A673 (cell line): ENCODE data around the gene CLIC5. TPM values are rescaled to one million over a fixed set of nuclear protein-coding genes. Genes with fewer than 3 reads are reported as not detected.

ENCODE experiments used
- BruUV-seq: library from RNA; stranded (reverse); fragments of 400-500 nt; replicated peaks from 2 replicates; lab custom pipeline; 2021; lab: Mats Ljungman, UMichigan
- CTCF ChIA-PET: fragments of 300-600 bp; sonication (Branson Sonifier 250); formaldehyde crosslinking; loops from one replicate; lab custom pipeline; 2022; ENCODE audit warnings: antibody characterized with exemption; lab: Charles Lee
- POLR2A ChIA-PET: fragments of 300-600 bp; sonication (Branson Sonifier 250); formaldehyde crosslinking; loops from one replicate; lab custom pipeline; 2022; ENCODE audit warnings: antibody characterized with exemption; ENCODE audit not compliant: low non-redundant PET; lab: Charles Lee
- DNase-seq: peaks from one replicate; pipeline ENCODE4 v3.0.0-alpha.2; 2015; ENCODE audit warnings: low spot score
- H3K27ac ChIP-seq: fragments of 200-600 bp; sonication (generic); 2 replicates; pipeline ENCODE4 v1.5.1; 2016; ENCODE audit warnings: mixed run types, low read depth, mild to moderate bottlenecking, mixed read lengths, antibody characterized with exemption, low read length; ENCODE audit not compliant: poor library complexity, severe bottlenecking
- H3K27me3 ChIP-seq: fragments of 200-600 bp; sonication (generic); replicated peaks from 2 replicates; pipeline ENCODE4 v1.6.1; 2017; ENCODE audit warnings: mixed run types, low read depth, mild to moderate bottlenecking, mixed read lengths, antibody characterized with exemption, low read length; ENCODE audit not compliant: insufficient read depth, poor library complexity
- H3K36me3 ChIP-seq: fragments of 200-600 bp; sonication (generic); 2 replicates; pipeline ENCODE4 v1.6.1; 2016; ENCODE audit warnings: mixed run types, mild to moderate bottlenecking, mixed read lengths, antibody characterized with exemption, low read length; ENCODE audit not compliant: insufficient read depth, poor library complexity, severe bottlenecking
- H3K4me1 ChIP-seq: fragments of 200-600 bp; sonication (generic); 2 replicates; pipeline ENCODE4 v1.6.1; 2017; ENCODE audit warnings: mixed run types, mild to moderate bottlenecking, mixed read lengths, antibody characterized with exemption, low read length; ENCODE audit not compliant: insufficient read depth, poor library complexity, severe bottlenecking
- H3K4me3 ChIP-seq: fragments of 200-600 bp; sonication (generic); 2 replicates; pipeline ENCODE4 v1.5.1; 2016; ENCODE audit warnings: low read depth, mixed run types, mild to moderate bottlenecking, mixed read lengths, low read length; ENCODE audit not compliant: poor library complexity, severe bottlenecking
- H3K9me3 ChIP-seq: fragments of 200-600 bp; sonication (generic); 2 replicates; pipeline ENCODE4 v1.6.1; 2016; ENCODE audit warnings: mixed run types, low read depth, mild to moderate bottlenecking, mixed read lengths, antibody characterized with exemption, low read length; ENCODE audit not compliant: poor library complexity, severe bottlenecking
- CTCF ChIP-seq: fragments of 300-800, 200-600 bp; sonication (generic); conservative IDR thresholded peaks from 2 replicates; pipeline ENCODE4 v1.5.1; 2017; ENCODE audit warnings: low read depth, mild to moderate bottlenecking, antibody characterized with exemption, low read length, moderate library complexity, mixed read lengths
- EZH2 ChIP-seq: fragments of 200-600 bp; sonication (generic); IDR thresholded peaks from 2 replicates; pipeline ENCODE4 v1.6.1; 2017; ENCODE audit warnings: borderline replicate concordance, low read depth, mild to moderate bottlenecking, mixed read lengths, antibody characterized with exemption, low read length; ENCODE audit not compliant: poor library complexity, severe bottlenecking
- intact Hi-C: fragments of 100-400 bp; cut with micrococcal nuclease; formaldehyde crosslinking; loops from one replicate; pipeline ENCODE4 v1.10.0; 2022; ENCODE audit not compliant: unreplicated experiment
- total RNA-seq: library from RNA; stranded (reverse); gene quantifications from 2 replicates; pipeline ENCODE4 v1.2.3, GENCODE V29; 2021

CLIC5 gene
- total RNA-seq, 1 experiment from 2014 or later, result not detected

GRCh38 chr6:45838996-45839395, 176.7 kb downstream of the CLIC5 start:
- no peak for TF ChIP-seq CTCF
- TF ChIP-seq EZH2, result no peak
- Histone ChIP-seq H3K4me3 (no peak overlapping the region), H3K9me3 (no peaks in the 10 kb centered on the region), H3K27ac (no peak overlapping the region), H3K4me1 (no peaks in the 10 kb centered on the region), H3K27me3 (no peaks in the 10 kb centered on the region), H3K36me3 (no peaks in the 10 kb centered on the region)
- no TSS peak for BruUV-seq
- no peak for DNase-seq
- ChIA-PET CTCF (no interaction called here), POLR2A (no interaction called here)
- intact Hi-C loops, result no loop called here

GRCh38 chr6:45838451-45838850, 177.2 kb downstream of the CLIC5 start:
- BruUV-seq, result no TSS peak
- POLR2A ChIA-PET, result no interaction called here
- intact Hi-C loops, result no loop called here

GRCh38 chr6:45837541-45838200, 178.0 kb downstream of the CLIC5 start:
- ChIA-PET POLR2A (no interaction called here), CTCF (no interaction called here)
- intact Hi-C loops, result no loop called here
- BruUV-seq, result no TSS peak
- no peak for DNase-seq
- no peaks in the 10 kb centered on the region for H3K36me3 ChIP-seq
- H3K4me1 ChIP-seq, result no peaks in the 10 kb centered on the region
- H3K9me3 ChIP-seq, result no peaks in the 10 kb centered on the region
- no peak overlapping the region for H3K27ac ChIP-seq
- TF ChIP-seq EZH2 (no peak), CTCF (no peak)
- no peaks in the 10 kb centered on the region for H3K27me3 ChIP-seq
- H3K4me3 ChIP-seq, result no peak overlapping the region

More at GRCh38 chr6:45838451-45838850, 177.2 kb downstream of the CLIC5 start:
- no peaks in the 10 kb centered on the region for H3K27me3 ChIP-seq
- no peak overlapping the region for H3K4me3 ChIP-seq
- H3K36me3 ChIP-seq, result no peaks in the 10 kb centered on the region
- TF ChIP-seq CTCF (no peak), EZH2 (no peak)
- H3K4me1 ChIP-seq, result no peaks in the 10 kb centered on the region
- H3K27ac ChIP-seq, result no peak overlapping the region
- H3K9me3 ChIP-seq, result no peaks in the 10 kb centered on the region
- no peak for DNase-seq
- CTCF ChIA-PET, result no interaction called here
